Limb (tissue), 2 donors: ENCODE results near the gene SLC38A3.

Source experiments
- DNase-seq, 2 donors: peaks; one replicate each; pipeline ENCODE4 v3.0.0-alpha.2; 2016; ENCODE audit errors: extremely low spot score in 2 of 2

SLC38A3 gene

GRCh38 chr3:50192124-50192523, 12.9 kb upstream of the SLC38A3 start:
- DNase-seq, result no peak

DNA sequence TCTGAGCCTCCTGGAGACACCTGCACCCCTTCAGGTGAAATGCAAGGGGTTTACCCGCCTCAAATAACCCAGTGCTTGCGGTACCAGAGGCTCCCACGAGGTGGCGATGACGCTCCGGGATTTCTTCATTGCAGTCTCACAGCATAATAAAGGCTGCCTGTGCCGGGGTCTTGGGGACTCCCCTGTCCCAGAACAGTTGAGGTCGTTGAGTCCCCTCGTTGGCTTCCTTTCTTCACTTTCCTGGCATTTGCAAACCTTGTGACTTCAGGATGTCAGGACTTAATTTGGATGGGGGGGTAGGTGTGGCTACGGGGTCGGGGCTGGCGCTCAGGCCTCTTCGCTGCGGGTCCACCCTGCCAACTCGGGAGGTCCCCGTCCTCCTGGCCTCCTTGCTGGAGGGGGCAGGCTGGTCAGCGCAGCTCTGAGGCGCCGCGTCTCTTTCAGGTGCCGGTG, 12.4 kb upstream of the SLC38A3 start:
- DNase-seq, result peak; percentile 50 to 90

- DNase-seq, result no peak
Measured at GRCh38 chr3:50193286-50193685, 11.8 kb upstream of the SLC38A3 start.

DNA sequence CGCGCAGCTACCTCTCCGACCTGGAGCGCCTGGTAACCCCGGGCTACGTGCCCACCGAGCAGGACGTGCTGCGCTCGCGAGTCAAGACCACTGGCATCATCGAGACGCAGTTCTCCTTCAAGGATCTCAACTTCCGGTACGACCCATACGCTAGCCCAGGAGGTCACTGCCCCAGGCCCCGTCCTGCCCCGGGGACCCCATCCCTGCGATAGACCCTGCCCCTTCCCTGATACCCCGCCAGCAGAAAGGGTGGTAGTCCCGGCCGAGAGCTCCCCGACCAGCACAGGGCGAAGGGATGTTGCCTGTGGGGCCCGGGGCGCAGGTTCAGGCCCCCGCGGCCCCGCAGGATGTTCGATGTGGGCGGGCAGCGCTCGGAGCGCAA, 11.3 kb upstream of the SLC38A3 start:
- DNase-seq, result no peak

DNA sequence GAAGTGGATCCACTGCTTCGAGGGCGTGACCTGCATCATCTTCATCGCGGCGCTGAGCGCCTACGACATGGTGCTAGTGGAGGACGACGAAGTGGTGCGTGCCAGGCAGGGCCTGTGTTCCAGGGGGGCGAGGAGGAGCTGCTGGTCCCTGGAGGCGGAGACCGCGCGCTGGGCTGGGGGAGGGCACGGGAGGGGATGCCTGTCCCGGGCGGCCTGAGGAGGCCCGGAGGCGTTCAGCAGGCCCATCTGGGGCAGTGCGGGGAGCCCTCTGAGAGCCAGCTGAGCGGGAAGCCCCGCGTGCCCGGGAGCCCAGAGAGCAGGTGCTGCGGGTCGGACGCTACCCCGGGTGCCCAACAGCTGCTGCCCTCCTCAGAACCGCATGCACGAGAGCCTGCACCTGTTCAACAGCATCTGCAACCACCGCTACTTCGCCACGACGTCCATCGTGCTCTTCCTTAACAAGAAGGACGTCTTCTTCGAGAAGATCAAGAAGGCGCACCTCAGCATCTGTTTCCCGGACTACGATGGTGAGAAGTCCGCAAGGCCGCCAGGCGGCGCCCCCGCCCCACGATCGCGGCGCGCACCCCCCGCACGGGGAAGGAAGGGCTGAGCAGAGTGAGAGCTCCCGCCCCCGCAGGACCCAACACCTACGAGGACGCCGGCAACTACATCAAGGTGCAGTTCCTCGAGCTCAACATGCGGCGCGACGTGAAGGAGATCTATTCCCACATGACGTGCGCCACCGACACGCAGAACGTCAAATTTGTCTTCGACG, 10.8 kb upstream of the SLC38A3 start:
- peak; percentile 41 to 87 for DNase-seq

GRCh38 chr3:50194903-50195500, 10.1 kb upstream of the SLC38A3 start:
- DNase-seq, result no peak

GRCh38 chr3:50195501-50196252, 9.4 kb upstream of the SLC38A3 start:
- no peak for DNase-seq

DNA sequence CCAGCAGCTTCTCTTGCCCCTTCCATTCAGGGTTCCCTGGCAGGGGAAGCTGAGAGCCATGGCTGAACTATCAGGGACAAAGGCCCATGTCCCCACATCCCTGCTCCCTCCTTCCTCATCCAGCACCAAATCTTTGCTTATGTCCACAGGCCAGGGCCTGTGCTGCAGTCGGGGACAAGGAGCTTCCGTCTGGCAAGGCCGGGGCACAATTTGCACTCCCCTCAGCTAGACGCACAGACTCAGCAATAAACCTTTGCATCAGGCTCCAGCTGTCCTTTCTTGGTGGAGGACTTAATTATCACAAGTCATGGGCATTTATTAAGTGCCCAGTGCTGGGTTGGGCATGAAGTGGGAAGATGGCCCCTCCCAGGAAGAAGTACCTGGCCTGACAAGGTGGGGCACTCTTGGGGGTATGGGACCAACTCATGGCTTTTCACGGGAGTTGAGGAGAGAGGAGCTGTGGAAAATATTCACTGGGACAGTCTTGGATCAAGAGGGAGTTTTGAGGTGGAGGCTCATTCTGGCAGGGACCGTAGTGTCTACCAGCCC, 8.7 kb upstream of the SLC38A3 start:
- DNase-seq, result no peak

- DNase-seq, result no peak
Measured at GRCh38 chr3:50201573-50202315, 3.3 kb upstream of the SLC38A3 start.

- no peak for DNase-seq
Measured at GRCh38 chr3:50202353-50203112, 2.5 kb upstream of the SLC38A3 start.

GRCh38 chr3:50203113-50203808, 1.8 kb upstream of the SLC38A3 start:
- no peak for DNase-seq

GRCh38 chr3:50203809-50204803, 965 bp upstream of the SLC38A3 start:
- DNase-seq, result no peak

- no peak for DNase-seq
Measured at GRCh38 chr3:50205413-50206276, 574 bp downstream of the SLC38A3 start.

DNA sequence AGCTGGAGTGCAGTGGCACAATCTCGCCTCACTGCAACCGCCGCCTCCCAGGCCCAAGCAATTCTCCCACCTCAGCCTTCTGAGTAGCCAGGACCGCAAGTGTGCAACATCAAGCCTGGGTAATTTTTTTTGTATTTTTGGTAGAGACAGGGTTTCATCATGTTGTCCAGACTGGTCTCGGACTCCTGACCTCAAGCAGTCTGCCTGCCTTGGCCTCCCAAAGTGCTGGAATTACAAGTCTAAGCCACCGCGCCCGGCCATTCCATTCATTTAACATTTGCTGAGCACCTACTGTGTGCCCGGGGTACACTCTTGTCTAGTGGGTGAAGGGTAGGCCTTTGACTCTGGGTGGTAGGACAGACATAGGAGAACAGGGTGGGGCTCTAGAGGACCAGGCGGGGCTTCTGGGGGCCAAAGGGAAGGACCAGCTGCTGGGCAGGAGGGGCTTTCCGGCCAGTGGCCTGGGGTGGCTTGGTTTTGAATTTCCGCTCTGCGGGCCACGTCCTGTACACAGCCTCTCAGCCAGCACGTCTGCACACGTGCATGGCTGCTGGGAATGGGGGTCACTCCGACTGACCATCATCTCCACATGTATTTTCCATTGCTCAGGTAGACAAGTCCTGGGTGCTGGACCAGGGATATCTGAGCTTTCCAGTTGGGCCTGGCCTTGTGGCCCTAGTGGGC, 2.4 kb downstream of the SLC38A3 start:
- no peak for DNase-seq

- no peak for DNase-seq
Measured at GRCh38 chr3:50208677-50209344, 3.7 kb downstream of the SLC38A3 start.

- DNase-seq, result no peak
Measured at GRCh38 chr3:50210176-50210509, 5.1 kb downstream of the SLC38A3 start.
